GM11168 (cell line): ENCODE results near the gene SHISA7.

Experiments
- in situ Hi-C: fragments of 300-500 bp; cut with MboI; formaldehyde crosslinking; loops from one replicate; pipeline ENCODE4 v1.12.0; 2022; ENCODE audit warnings: low sequenced_read_pairs; ENCODE audit not compliant: unreplicated experiment

SHISA7 gene

DNA sequence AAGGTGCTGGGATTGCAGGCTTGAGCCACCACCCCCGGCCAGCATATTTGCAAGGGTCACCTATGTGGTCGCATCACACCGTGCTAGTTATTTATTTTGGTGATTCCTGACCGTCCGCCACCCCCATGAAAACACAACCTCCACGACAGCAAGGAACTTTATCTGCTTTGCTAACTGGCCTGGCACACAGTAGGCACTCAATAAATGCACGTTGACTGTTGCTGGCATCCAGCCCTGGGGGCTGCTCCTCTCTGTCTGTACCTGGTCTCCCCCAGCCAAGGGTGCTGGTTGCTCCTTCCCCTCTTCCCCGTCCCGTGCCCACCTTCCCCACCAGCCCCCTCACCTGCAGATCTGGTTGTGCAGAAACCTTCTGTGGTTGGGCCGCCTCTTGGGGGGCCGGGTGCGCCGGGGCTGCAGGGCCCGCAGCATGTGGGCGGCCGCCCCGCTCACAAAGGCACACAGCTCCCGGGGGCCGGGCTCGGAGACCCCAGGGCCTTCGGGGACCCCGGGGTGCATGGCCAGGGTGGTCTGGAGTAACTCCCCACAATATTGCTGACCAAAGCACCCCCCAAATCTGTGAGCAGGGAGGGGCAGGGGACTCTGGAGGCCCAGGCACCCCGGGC, 21.1 kb upstream of the SHISA7 start:
- in situ Hi-C loops, result no loop called here

DNA sequence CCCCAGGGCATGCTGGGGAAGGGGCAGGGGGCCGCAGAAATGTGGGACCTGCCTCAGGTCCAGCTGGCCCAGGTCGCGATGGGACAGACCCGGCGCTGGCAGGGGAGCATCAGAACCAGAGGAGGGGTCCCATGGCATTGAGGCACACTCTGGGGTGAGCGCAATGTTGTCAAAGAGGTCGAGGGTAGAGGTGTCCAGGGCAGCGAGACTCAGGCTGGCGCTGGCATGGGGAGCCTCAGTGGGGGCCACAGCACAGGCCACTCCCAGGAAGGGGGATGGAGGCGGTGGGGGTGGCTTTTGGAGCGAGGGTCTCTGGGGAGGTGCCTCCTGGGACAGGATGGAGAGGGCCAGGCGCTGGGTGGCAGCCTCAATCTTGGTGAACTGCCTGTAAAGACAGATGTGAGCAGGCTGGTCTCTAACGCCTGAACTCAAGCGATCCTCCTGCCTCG, 20.5 kb upstream of the SHISA7 start:
- in situ Hi-C loops, result no loop called here

DNA sequence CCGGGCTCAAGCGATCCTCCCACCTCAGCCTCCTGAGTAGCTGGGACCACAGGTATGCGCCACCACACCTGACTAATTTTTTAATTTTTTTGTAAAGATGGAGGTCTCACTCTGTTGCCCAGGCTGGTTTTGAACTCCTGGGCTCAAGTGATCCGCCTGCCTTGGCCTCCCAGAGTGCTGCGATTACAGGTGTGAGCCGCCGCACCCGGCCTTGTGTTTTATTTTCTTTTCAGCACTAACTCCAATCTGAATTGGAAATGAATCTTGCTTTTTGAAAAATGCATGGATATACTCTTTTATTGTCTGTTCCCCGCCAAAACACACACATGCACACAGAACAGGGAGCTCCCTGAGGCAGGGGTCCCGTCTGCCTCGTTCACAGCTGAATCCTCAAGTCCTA, 19.6 kb upstream of the SHISA7 start:
- in situ Hi-C loops, result no loop called here

DNA sequence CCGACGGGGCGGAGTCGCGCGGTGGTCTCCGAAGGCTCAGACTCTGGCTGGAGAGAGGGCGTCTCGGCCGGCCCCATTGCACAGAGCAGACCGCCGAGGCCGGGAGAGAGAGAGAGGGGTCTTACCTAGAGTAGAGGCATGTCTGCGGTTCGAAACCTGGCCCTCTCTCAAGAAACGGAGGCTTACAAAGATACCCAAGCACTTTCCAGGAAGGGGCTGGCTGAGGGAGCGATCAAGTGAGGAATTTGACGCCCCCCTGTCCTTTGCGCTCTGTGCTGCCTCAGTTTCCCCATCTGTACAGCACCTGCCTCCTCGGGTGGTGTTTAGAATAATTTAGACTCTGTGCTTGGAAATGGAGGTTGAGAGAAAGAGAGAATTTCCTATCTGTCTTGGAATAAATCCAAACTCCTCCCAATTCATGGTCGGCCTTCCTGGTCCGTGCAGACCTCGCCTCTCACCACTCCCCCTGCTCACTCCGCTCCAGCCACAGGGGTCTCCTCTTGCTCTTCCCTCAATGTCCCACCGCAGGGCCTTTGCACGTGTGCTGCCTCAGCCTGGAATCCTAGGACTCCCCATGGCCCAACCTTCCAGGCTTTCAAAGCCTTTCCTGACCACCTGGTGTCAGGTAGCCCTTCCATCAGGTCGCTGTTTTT, 19.0 kb upstream of the SHISA7 start:
- in situ Hi-C loops, result no loop called here

DNA sequence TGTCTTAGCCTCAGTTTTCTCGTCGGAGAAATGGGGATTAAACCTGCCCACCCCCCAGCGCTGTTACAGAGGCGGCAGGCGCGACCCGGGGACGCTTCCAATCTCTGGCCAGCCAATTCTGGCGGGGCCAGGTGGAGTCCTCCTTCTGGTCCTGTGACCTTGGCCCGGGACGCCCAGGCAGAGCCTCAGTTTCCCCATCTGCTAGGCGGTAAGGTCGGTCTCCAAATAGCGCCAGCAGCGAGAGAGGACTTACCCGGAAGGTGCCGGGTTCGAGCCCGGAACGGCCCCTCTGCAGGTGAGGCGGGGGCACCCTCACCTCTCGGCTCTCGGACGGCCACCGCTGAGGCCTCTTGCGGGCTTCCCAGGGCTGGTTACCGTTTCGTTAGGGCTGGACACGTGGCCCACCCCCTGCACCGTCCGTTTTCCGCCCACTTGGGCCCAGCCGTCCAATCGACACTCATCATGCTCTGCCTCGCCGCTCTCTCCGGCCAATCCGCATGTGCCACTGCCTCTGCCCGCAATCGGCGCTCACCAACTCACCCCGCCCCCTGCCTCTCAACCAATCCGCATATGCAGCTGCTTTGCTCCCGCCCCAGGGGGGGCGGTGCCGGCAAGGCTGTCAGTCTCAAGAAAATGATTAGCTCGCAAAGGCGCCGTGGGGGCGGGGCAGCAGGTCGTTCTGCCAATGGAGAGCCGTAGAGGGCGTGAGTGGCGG, 18.3 kb upstream of the SHISA7 start, which contains the start of gene ISOC2:
Gene ISOC2, minus strand, starts transcription at position 384 of the 715 bp plus-strand sequence. CDS start 5,156 bp downstream, outside the sequence.
- in situ Hi-C loops, result no loop called here

GRCh38 chr19:55460670-55461258, 17.7 kb upstream of the SHISA7 start:
- in situ Hi-C loops, result no loop called here

DNA sequence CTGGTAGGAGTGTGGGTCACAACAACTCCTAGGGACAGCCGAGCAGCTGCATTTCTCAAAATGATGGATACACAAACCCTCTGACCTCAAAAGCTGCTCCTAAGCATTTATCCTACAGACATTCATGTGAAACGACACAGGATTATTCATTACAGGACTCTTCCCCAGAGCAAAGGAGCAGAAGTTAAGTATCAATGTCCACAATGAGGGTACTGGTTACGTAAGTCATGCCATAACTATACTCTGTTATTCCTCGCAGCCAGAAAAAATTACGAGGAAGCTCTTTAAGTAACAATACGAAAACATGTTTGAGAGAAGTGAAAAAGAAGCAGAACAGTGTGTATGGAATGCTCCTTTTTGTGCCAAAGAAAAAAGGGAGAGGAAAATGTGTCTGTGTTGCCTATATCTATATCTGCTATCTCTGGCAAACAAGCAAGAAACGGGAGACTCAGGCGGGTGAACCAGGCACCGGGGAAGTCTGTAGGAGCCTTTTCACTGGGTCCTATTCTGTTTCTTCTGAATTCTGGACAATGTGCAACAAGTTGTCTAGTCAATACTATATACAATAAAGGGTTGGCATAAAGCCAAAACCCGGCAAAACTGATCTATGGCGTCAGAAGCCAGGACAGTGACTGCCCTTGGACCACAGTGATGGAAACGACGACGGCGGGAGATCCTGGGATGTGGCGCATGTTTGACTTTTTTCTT, 17.0 kb upstream of the SHISA7 start:
- in situ Hi-C loops, result no loop called here

DNA sequence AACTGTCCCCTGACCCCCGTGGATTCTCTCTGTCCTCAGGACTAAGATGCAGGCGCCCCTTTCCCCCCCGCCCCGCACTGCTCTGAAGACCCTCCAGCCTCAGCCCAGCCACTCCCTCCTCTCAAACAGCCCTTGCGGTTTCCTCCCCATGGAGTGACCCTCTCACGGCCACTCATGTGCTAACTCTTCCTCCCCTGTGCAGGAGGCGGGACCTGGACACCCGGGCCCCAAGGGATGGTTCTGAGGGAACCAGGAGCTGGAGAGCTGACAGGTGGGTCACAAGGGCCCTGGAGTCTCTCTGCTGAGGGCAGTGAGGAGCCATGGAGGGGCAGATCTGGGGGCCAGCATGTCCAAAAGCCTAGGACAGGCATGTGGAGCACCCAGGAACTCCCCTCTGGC, 16.4 kb upstream of the SHISA7 start:
- in situ Hi-C loops, result no loop called here

DNA sequence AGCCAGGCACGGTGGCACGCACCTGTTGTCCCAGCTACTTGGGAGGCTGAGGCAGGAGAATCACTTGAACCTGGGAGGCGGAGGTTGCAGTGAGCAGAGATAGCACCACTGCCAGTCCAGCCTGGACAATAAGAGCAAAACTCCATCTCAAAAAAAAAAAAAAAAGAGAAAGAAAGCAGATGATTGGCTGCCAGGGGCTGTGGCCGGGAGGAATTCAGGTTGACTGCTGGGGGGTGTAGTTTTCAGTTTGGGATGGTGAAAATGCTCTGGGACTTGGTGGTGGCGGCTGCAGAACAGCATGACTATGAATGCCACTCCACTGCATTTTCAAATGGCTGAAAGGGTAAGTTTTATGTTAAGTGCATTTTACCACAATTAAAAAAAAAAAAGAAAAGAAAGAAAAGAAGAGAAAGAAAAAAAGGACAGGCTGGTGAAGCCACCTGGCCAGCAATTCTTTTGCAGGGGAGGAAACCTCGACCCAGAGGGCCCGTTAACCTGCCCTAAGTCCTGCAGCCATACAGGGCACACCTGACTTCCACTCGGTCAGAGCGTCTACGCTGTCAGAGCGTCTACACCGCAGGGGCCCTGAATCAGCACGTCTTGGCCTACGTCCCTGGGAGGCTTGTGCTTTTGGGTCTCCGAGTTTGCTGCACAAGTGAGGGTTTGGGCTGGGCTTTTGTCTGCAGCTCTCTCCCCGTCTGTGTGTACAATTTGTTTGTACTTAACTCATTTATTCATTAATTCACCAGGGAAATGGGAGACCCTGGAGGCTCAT, 14.8 kb upstream of the SHISA7 start:
- in situ Hi-C loops, result no loop called here

GRCh38 chr19:55456347-55456746, 13.2 kb upstream of the SHISA7 start:
- in situ Hi-C loops, result no loop called here

DNA sequence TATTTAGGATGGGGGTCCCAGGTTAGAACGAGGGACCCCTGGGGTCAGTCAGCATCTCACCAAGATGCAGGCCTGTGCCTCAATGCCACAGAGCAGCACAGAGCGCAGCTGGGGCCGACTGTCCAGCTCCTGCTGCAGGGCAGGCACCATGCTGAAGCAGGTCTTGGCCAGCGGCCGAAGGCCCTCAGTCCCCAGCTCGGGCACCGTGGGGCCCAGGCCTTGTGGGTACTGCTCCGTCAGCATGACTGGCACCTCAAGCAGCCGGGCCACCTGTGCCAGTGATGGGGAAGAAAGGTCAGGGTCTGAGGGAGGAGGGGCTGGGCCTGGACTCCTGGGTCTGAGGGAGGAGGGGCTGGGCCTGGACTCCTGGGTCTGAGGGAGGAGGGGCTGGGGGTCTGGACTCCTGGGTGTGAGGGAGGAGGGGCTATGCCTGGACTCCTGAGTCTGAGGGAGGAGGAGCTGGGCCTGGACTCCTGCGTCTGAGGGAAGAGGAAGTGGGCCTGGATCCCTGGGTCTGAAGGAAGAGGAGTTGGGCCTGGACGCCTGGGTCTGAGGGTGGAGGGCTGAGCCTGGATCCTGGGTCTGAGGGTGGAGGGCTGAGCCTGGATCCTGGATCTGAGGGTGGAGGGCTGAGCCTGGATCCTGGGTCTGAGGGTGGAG, 12.6 kb upstream of the SHISA7 start:
- in situ Hi-C loops, result no loop called here

- in situ Hi-C loops, result no loop called here
Measured at GRCh38 chr19:55454787-55455243, 11.7 kb upstream of the SHISA7 start.

GRCh38 chr19:55453511-55454260, 10.6 kb upstream of the SHISA7 start:
- in situ Hi-C loops, result no loop called here

DNA sequence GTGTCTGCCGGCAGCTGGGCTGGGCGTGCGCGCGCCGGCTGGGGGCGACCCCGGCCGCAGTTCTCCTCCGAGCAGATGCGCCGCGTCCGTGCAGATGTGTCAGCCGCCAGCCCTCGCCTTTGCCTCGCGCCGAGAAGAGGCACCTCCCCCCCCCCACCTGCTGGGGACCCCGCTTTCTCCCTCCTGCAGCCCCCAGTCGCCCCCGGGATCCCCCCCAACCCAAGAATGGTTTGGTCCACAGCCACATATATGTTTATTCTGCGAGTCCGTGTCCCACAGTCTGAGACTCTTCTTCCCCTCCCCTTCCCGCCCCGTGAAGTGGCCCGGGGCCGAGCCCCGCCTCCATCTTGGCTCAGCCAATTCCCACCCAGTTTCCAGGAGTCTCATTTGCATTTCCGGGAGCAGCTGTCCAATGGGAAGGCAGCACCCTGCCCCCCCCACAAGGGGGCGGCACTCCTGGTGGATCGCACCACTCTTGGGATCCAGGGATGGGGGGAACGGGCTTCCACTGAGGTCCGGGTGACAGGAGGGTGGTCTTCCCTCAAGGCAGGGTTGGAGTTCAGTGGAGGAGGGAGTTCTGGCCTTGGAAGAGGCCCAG, 9.7 kb upstream of the SHISA7 start:
- in situ Hi-C loops, result no loop called here

DNA sequence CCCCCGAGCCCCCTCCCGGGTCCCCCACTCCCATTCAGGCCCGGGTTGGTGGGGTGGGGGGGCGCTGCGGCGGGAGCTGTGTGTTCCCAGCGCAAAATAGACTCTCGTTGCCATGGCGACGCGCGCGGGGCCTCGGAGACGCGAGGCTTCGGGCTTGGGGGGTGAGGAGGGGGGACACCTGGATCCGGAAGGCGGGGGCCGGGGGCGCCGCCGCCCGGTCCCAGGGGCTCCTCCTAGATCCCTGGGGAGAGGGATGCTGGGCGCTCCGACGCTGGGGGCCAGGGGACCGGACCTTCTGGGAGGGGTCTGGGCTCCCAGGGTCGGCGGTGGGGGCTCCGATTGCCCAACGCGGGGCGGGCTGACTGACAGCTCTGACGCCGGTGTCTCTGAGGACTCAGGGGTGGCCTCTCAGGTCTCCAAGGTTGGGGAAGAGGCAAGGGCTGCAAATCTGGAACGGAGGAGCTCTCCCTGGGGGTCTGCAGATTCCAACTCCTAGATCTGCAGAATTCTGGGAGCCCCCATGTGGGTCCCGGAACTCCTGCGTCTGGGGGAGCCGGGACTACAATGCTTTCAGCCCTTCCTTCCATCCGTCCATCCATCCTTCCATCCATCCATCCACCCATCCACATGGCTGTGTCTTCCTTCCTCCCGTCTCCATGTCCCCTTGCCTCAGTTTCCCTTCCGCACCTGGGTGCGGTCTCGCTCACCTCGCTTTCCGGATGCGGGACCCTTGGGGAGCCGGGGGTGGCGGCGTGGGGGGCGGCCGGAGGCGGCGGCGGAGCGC, 9.1 kb upstream of the SHISA7 start:
- in situ Hi-C loops, result no loop called here

GRCh38 chr19:55451163-55451964, 8.3 kb upstream of the SHISA7 start:
- in situ Hi-C loops, result no loop called here
